ENCODE results near the gene ERN1. TPM values are rescaled to one million over a fixed set of nuclear protein-coding genes. Genes with fewer than 3 reads are reported as not detected.

Gene ERN1
- total and polyA plus RNA-seq, 2 donors = 9.1 to 10.0 TPM

GRCh38 chr17:64102627-64103390 lies 27.1 kb downstream of the ERN1 start:
- H3K4me3 ChIP-seq (ENCODE audit: low read depth, low read length) = no peak overlapping the region
- H3K27ac ChIP-seq (ENCODE audit: low read depth) = no peak overlapping the region
- no peaks in the 10 kb centered on the region for H3K36me3 ChIP-seq (ENCODE audit: insufficient read depth)
- DNase-seq (ENCODE audit: extremely low spot score) = no peak
- H3K4me1 ChIP-seq (ENCODE audit: insufficient read depth) = no peaks in the 10 kb centered on the region
- 95% methylated on average over 7 of the region's 7 CpGs for WGBS

GRCh38 chr17:64099543-64099942 lies 30.4 kb downstream of the ERN1 start:
- no peaks in the 10 kb centered on the region for H3K4me1 ChIP-seq (ENCODE audit: insufficient read depth)
- no peak for DNase-seq (ENCODE audit: extremely low spot score)
- H3K27ac ChIP-seq (ENCODE audit: low read depth) = no peak overlapping the region
- 95% methylated on average over 6 of the region's 6 CpGs for WGBS
- no peak overlapping the region for H3K4me3 ChIP-seq (ENCODE audit: low read depth, low read length)
- H3K36me3 ChIP-seq (ENCODE audit: insufficient read depth) = no peaks in the 10 kb centered on the region

GRCh38 chr17:64097196-64097936 lies 32.6 kb downstream of the ERN1 start:
- WGBS = 18% methylated on average over 8 of the region's 8 CpGs
- Histone ChIP-seq H3K4me3 (ENCODE audit: low read depth, low read length) (no peak overlapping the region), H3K36me3 (ENCODE audit: insufficient read depth) (no peaks in the 10 kb centered on the region), H3K27ac (ENCODE audit: low read depth) (no peak overlapping the region), H3K4me1 (ENCODE audit: insufficient read depth) (no peaks in the 10 kb centered on the region)
- no peak for DNase-seq (ENCODE audit: extremely low spot score)

GRCh38 chr17:64096037-64096436 lies 33.9 kb downstream of the ERN1 start:
- H3K4me3 ChIP-seq (ENCODE audit: low read depth, low read length) = no peak overlapping the region
- WGBS = 97% methylated on average over 3 of the region's 3 CpGs
- no peaks in the 10 kb centered on the region for H3K36me3 ChIP-seq (ENCODE audit: insufficient read depth)
- H3K4me1 ChIP-seq (ENCODE audit: insufficient read depth) = no peaks in the 10 kb centered on the region
- no peak overlapping the region for H3K27ac ChIP-seq (ENCODE audit: low read depth)
- no peak for DNase-seq (ENCODE audit: extremely low spot score)

- Histone ChIP-seq H3K4me3 (ENCODE audit: low read depth, low read length) (no peak overlapping the region), H3K36me3 (ENCODE audit: insufficient read depth) (no peaks in the 10 kb centered on the region), H3K27ac (ENCODE audit: low read depth) (no peak overlapping the region), H3K4me1 (ENCODE audit: insufficient read depth) (no peaks in the 10 kb centered on the region)
- 89% methylated on average over 7 of the region's 7 CpGs for WGBS
- DNase-seq (ENCODE audit: extremely low spot score) = no peak
These were observed 34.6 kb downstream of the ERN1 start for GRCh38 chr17:64095144-64095882.

GRCh38 chr17:64094412-64094811 lies 35.5 kb downstream of the ERN1 start:
- no peak overlapping the region for H3K27ac ChIP-seq (ENCODE audit: low read depth)
- DNase-seq (ENCODE audit: extremely low spot score) = no peak
- H3K4me1 ChIP-seq (ENCODE audit: insufficient read depth) = no peaks in the 10 kb centered on the region
- no peak overlapping the region for H3K4me3 ChIP-seq (ENCODE audit: low read depth, low read length)
- 98% methylated on average over 7 of the region's 7 CpGs for WGBS
- no peaks in the 10 kb centered on the region for H3K36me3 ChIP-seq (ENCODE audit: insufficient read depth)

- no peak overlapping the region for H3K4me3 ChIP-seq (ENCODE audit: low read depth, low read length)
- no peaks in the 10 kb centered on the region for H3K4me1 ChIP-seq (ENCODE audit: insufficient read depth)
- WGBS = 82% methylated on average over 4 of the region's 4 CpGs
- DNase-seq (ENCODE audit: extremely low spot score) = no peak
- no peaks in the 10 kb centered on the region for H3K36me3 ChIP-seq (ENCODE audit: insufficient read depth)
- H3K27ac ChIP-seq (ENCODE audit: low read depth) = no peak overlapping the region
These were observed 36.9 kb downstream of the ERN1 start for GRCh38 chr17:64092952-64093451.

GRCh38 chr17:64092113-64092512 lies 37.8 kb downstream of the ERN1 start:
- no peak overlapping the region for H3K27ac ChIP-seq (ENCODE audit: low read depth)
- H3K36me3 ChIP-seq (ENCODE audit: insufficient read depth) = no peaks in the 10 kb centered on the region

GRCh38 chr17:64091571-64091970 lies 38.4 kb downstream of the ERN1 start:
- no peaks in the 10 kb centered on the region for H3K36me3 ChIP-seq (ENCODE audit: insufficient read depth)
- H3K27ac ChIP-seq (ENCODE audit: low read depth) = no peak overlapping the region
- 96% methylated on average over 6 of the region's 6 CpGs for WGBS
- DNase-seq (ENCODE audit: extremely low spot score) = no peak
- H3K4me1 ChIP-seq (ENCODE audit: insufficient read depth) = no peaks in the 10 kb centered on the region
- H3K4me3 ChIP-seq (ENCODE audit: low read depth, low read length) = no peak overlapping the region

More at GRCh38 chr17:64092113-64092512, 37.8 kb downstream of the ERN1 start:
- DNase-seq (ENCODE audit: extremely low spot score) = no peak
- WGBS = 93% methylated on average over 2 of the region's 2 CpGs
- Histone ChIP-seq H3K4me1 (ENCODE audit: insufficient read depth) (no peaks in the 10 kb centered on the region), H3K4me3 (ENCODE audit: low read depth, low read length) (no peak overlapping the region)

GRCh38 chr17:64091116-64091515 lies 38.8 kb downstream of the ERN1 start:
- no peaks in the 10 kb centered on the region for H3K4me1 ChIP-seq (ENCODE audit: insufficient read depth)
- H3K36me3 ChIP-seq (ENCODE audit: insufficient read depth) = no peaks in the 10 kb centered on the region
- no peak overlapping the region for H3K27ac ChIP-seq (ENCODE audit: low read depth)
- WGBS = 93% methylated on average over 3 of the region's 3 CpGs
- no peak overlapping the region for H3K4me3 ChIP-seq (ENCODE audit: low read depth, low read length)
- no peak for DNase-seq (ENCODE audit: extremely low spot score)

GRCh38 chr17:64090144-64090543 lies 39.8 kb downstream of the ERN1 start:
- 83% methylated on average over 5 of the region's 5 CpGs for WGBS
- DNase-seq (ENCODE audit: extremely low spot score) = no peak
- no peak overlapping the region for H3K4me3 ChIP-seq (ENCODE audit: low read depth, low read length)
- no peaks in the 10 kb centered on the region for H3K4me1 ChIP-seq (ENCODE audit: insufficient read depth)
- no peak overlapping the region for H3K27ac ChIP-seq (ENCODE audit: low read depth)
- H3K36me3 ChIP-seq (ENCODE audit: insufficient read depth) = no peaks in the 10 kb centered on the region

- H3K4me3 ChIP-seq (ENCODE audit: low read depth, low read length) = no peak overlapping the region
- 89% methylated on average over 4 of the region's 4 CpGs for WGBS
- H3K36me3 ChIP-seq (ENCODE audit: insufficient read depth) = no peaks in the 10 kb centered on the region
- H3K27ac ChIP-seq (ENCODE audit: low read depth) = no peak overlapping the region
- no peak for DNase-seq (ENCODE audit: extremely low spot score)
- peaks cover 3% of the 10 kb centered on the region for H3K4me1 ChIP-seq (ENCODE audit: insufficient read depth)
These were observed 42.5 kb downstream of the ERN1 start for GRCh38 chr17:64087252-64088005.

GRCh38 chr17:64085650-64086005 lies 44.3 kb downstream of the ERN1 start:
- WGBS = 69% methylated on average over 2 of the region's 2 CpGs
- H3K27ac ChIP-seq (ENCODE audit: low read depth) = no peak overlapping the region

More at GRCh38 chr17:64085650-64086005, 44.3 kb downstream of the ERN1 start:
- H3K4me1 ChIP-seq (ENCODE audit: insufficient read depth) = peaks cover 3% of the 10 kb centered on the region
- H3K4me3 ChIP-seq (ENCODE audit: low read depth, low read length) = no peak overlapping the region
- H3K36me3 ChIP-seq (ENCODE audit: insufficient read depth) = no peaks in the 10 kb centered on the region
- no peak for DNase-seq (ENCODE audit: extremely low spot score)
